ENCODE measurements around the gene SLC25A13.

SLC25A13 gene

DNA sequence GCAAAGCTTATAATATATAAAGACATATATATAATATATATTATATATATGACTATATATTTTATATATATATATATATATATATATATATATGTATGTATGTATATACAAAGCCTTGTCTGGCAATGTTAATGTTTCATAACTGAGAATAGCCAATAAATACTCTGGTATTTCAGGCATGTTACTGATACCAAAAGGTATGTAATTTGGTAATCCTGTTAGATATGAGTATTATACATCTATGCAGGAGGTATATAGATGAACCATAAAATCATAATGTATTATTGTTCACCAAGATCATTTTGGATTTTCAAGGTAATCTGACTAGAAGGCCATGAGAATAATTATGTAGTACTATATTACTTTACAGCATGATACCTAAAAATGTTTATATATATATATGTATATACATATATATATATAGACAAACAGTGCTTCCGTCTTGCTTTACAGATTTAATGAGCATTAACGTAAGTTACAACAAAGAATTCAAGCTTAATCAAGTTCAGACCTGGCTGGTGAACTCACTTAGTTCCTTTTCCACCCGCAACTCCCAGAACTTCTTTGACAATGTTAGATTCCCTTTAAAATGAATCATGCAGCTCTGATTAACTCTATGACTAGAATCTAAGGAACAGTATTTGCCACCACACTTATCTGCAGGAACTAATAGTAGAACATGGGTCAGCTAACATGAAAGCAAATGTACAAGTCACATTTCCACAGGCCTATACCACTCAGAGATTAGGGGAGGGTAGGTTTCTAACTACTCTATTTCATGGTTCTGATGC, 82.7 kb downstream of the SLC25A13 start:
- no peak for DNase-seq

DNA sequence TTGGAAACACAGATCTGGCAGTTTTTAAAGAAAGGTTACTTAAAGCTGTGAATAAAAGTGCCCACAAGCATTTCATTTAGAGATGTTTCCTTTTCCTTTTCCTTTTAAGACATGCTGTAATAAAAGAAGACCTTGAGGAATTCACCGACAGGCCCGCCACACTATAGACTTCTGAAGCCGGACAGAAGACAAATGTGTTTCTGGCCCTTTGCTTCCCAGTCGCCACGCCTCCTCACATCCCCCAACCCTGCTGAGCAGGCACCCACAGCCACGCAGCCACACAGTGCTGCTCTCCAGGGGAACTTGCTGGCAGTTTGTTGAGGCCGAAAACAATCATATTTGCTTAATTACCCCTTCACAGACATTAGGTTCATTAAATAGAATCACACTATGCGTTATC, 83.4 kb downstream of the SLC25A13 start:
- no peak for DNase-seq

- DNase-seq: no peak
These were observed 84.9 kb downstream of the SLC25A13 start for GRCh38 chr7:96237040-96237439.

DNA sequence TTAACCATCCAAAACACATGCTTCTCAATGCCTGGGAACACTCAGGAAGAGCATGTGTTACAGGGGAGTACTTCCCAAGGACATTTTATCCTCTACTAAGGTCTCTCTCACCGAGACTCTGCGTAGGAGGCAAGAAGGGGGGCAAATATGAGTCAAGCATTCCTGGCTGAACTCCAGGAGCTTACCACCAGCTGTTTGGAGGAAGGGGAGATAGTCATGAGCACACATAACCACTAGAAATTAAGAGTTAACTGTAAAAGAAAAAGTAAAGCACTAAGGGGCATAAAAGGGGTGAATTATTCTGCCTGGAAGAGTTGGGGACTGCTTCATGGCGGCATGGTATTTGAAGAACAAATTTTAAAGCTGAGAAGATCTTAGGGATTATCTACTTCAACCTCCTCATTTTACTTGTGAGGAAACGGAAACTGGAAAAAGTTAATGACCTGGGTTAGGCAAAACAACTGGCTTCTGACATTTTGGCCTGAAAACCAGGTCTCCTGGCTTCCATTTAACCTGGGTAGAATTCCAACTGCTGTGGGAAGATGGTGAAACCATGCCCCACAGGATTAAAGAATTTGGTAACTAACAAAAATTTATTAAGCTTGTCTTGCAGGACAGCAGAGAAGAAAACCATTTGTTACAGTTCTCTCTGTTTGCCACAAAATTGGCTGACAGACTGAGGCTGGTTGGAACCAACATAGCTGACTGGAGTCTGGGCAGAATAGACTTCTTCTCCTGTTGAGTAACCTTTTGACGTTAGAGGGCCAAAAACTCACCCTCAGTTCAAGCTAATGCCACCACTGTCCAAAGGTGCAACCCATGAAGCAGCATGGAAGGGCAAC, 85.5 kb downstream of the SLC25A13 start:
- DNase-seq: peak; percentile 49

DNA sequence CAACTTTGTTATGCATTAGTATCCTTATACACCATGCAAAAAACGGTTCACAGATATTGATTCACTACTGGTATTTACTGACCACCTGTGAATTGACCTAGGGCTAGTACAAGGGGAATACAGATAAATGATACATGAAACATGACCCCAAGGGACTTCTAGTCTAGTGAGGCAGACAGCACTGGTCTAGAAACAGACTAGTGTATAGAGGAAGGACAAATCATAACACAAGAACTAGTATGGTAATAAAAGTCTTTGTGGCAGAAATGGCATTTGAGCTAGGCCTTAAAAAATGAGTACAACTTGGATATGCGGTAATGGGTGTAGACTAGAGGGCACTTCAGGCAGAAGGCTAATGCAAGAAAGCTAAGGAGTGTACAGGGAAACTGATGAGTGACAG, 86.6 kb downstream of the SLC25A13 start:
- DNase-seq: no peak

GRCh38 chr7:96233528-96234154, 88.3 kb downstream of the SLC25A13 start:
- DNase-seq: no peak

GRCh38 chr7:96233084-96233483, 88.8 kb downstream of the SLC25A13 start:
- DNase-seq: no peak

DNA sequence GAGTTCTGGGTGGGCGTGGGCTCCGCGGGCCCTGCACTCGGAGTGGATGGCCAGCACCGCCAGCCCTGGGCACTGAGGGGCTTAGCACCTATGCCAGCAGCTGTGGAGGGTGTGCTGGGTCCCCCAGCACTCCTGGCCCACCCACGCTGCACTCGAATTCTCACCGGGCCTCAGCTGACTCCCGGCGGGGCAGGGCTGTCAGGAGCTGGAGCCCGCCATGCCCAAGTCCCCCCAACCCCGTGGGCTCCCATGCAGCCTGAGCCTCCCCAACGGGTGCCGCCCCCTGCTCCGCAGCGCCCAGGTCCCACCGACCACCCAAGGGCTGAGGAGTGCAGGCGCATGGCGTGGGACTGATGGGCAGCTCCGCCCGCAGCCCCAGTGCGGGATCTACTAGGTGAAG, 93.1 kb downstream of the SLC25A13 start:
- DNase-seq: no peak

- DNase-seq: no peak
These were observed 96.6 kb downstream of the SLC25A13 start for GRCh38 chr7:96225251-96225650.

DNA sequence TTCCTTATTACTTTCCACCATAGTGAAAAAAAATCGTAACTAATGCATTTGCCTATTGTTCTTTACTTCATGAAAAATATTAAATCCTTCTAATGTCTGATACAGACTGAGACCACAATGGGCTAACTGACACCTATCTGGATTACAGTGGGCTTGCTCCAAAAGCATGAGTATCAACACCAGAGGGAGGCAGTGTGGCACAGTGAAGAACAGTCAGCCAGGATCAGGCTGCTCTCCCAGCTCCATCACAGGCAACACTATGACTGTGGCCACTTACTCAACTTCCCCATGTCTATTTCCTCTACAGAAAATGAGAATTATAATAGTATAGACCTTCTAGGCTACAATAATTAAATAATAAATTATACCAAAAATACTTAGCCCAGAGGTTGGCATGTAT, 97.2 kb downstream of the SLC25A13 start:
- no peak for DNase-seq

- DNase-seq: no peak
These were observed 97.8 kb downstream of the SLC25A13 start for GRCh38 chr7:96224073-96224472.

DNA sequence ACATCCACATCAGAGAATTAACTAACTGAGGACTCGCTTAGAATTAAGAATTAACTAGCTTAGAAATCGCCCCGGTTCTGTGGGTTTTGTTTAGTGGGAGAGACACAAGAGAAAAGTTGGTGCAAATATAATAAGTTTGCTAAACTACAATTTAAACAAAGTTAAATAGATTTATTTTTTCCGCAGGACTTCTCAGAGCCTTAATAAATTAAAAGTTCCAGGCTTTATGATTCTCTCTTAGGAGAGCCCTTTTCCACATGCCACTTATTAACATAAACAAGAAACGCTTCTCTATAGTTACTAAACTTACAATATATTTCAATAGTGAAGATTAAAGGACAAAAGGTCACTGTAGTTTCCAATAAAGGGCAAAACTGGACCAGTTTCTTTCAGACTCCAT, 100.0 kb downstream of the SLC25A13 start:
- DNase-seq: no peak

GRCh38 chr7:96219378-96220130, 102.3 kb downstream of the SLC25A13 start:
- no peak for DNase-seq

DNA sequence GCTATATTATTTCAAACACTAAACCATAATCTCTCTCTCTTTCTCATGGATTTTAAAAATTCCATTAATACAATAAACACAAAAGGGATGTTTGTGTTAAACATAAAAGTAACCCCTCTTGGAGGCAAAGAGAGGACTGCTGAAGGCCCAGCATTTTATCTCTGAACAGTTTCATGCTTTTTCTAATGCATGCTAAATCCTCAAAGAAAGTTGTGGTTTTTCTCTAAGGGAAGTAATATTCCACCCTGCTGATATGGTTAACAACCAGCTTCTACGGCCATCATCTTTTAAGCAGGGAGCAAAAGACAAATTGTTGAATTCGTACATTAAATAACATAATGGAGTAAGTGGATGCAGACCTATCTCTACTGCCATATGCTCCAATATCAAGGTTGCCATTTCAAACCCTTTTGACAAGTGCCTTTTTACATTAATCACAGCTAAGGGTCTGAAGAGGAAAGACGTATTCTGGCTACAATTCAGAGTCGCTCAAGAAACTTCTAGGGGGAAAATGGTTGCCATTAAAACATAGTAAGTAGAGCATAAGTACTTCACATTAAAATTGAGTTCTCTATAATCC, 103.1 kb downstream of the SLC25A13 start:
- no peak for DNase-seq

DNA sequence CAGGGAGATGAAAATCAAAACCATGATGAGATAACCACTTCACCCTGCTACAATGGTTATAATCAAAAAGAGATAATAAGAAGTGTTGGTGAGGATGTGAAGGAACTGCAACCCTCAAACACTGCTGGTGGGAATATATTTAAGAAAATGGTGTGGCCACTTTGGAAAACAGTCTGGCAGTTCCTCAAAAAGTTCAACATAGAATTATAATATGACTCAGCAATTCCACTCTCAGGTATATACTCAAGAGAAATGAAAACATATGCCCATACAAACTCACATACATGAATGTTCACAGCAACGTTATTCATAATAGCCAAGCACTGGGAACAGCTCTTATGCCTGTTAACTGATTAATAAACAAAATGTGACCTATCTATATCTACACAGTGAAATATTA, 104.8 kb downstream of the SLC25A13 start:
- DNase-seq: no peak

- no peak for DNase-seq
These were observed 105.5 kb downstream of the SLC25A13 start for GRCh38 chr7:96216373-96216772.

DNA sequence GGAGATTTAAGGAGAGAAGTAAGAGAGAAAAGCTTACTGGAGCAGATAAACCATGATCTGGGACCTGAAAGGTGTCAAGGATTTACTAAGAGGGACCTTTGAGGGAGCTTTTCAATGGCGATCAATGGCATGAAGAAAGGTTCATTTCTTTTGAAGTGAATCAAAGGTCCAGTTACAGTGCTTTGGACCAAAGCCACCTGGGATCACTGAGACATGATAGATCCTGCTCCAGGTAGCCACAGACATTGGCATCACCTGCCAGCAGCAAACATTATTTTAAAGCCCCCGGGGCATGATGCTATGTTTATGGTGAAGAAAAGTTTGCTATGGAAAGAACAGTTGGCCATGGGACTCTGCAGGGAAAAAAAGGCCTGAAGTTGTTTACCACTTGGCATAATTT, 109.4 kb downstream of the SLC25A13 start:
- no peak for DNase-seq

- no peak for DNase-seq
These were observed 109.9 kb downstream of the SLC25A13 start for GRCh38 chr7:96211954-96212353.

DNA sequence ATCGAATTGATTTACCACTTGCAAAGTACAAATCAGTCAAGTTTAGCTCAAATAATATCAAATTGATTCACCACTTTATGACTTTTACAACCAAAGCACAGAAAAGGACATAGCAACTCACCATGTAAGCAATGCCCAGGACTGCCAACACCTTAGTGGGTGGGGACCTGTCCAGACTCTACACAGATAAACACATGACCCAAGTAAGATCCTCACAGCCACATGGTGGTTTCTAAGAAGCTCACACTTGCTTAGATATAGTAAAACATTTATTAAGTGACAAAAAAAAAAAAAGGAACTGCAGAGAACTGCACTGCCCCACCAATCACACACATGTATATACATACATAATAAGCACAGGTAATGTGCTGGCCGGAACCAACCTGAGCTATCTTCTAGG, 116.2 kb downstream of the SLC25A13 start:
- no peak for DNase-seq

DNA sequence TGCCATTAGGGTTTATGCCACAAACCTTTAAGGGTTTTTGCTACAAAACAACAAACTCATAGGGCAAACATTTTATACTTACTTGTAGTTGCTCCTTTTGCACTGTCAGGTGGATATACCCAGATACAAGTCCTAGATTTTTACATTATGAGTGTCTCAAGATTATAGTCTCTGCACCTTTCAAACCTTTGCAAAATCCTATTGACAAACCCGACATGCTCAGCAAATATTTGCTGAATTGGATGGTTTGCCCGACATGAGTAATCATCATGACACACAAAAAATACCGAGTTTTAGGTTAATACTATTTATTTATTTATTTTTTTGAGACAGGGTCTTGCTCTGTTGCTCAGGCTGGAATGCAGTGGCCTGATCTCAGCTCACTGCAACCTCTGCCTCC, 117.3 kb downstream of the SLC25A13 start:
- no peak for DNase-seq

DNA sequence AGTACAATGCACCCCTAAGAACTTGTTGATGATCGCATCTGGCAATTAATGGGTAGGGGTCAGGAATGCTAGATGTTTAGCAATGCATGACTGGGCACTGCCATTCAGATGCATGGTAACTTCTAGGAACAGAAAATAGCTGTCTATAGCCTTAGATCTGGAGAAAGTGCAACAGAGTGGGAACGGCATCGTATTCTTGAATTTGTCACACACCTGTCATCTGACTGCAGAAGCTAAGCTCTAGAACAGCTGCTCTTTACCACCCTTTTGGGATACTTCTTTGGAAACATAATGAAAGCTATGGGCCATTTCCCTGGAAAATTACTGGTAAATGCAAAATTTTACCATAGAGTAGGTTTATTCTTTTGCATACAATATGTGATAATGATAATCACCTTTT, 118.1 kb downstream of the SLC25A13 start:
- peak; percentile 30 for DNase-seq

DNA sequence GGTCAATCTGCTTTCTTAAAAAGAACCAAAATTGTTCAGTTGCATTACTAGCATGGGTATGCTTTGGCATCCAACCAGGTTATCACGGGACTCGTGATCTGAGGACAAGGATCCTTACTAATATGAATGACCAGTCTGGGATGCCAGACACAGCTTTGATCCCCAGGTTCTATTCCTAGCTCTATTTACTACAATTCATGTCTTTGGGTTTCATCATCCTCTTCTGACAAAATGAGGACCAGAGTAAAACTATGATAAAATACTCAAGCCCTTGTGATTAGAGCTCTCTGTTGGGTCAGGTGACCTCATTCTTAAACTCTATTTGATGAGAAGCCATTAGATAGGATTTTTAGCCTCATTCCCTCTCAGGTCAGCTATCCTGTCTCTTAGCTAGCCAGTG, 119.8 kb downstream of the SLC25A13 start:
- no peak for DNase-seq

DNA sequence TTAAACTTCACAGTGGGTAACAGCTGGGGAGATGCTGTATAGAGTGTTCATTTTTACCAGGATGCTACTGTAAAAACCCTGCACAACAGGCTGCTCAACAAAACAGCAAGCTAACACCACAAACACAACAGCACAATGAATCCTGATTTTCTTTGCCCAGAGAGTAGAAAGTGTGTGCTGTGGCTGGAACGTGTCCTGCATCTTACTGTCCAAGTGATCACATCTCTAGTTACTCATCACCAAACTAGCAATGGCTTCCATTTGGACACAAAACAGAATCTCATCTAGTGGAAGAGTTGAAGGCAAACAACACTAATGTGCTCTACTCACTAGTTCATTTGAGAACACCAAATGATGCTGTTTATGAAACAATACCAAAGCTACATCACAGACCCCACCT, 121.2 kb downstream of the SLC25A13 start:
- DNase-seq: no peak
